Astrocyte (in vitro differentiated cells and primary cell): Measurements from ENCODE around the gene PRXL2B. TPM values are rescaled to one million over a fixed set of nuclear protein-coding genes. Genes with fewer than 3 reads are reported as not detected.

Experiments
- DNase-seq: peaks from one replicate; pipeline ENCODE4 v3.0.0-alpha.2; 2010; ENCODE audit warnings: low read depth
- FAIRE-seq: peaks from 2 replicates; lab custom pipeline; 2011; peaks lifted over from hg19 to GRCh38; lab: Jason Lieb, UNC
- H2AFZ ChIP-seq: 2 replicates; pipeline ENCODE4 v1.6.0; 2012; ENCODE audit warnings: low read depth, low read length, inconsistent platforms
- H3K27ac ChIP-seq: 2 replicates; pipeline ENCODE4 v1.5.1; 2011; ENCODE audit warnings: low read depth, low read length, inconsistent platforms
- H3K27me3 ChIP-seq: 2 replicates; pipeline ENCODE4 v1.6.0; 2011; ENCODE audit warnings: low read length, inconsistent platforms; ENCODE audit not compliant: insufficient read depth
- H3K36me3 ChIP-seq: 2 replicates; pipeline ENCODE4 v1.5.1; 2011; ENCODE audit warnings: low read length, inconsistent platforms; ENCODE audit not compliant: insufficient read depth
- H3K4me1 ChIP-seq: 2 replicates; pipeline ENCODE4 v1.5.1; 2011; ENCODE audit warnings: low read length, inconsistent platforms; ENCODE audit not compliant: insufficient read depth
- H3K4me2 ChIP-seq: 2 replicates; pipeline ENCODE4 v1.6.0; 2012; ENCODE audit warnings: low read length, inconsistent platforms
- H3K4me3 ChIP-seq: 2 replicates; pipeline ENCODE4 v1.5.1; 2011; ENCODE audit warnings: low read depth, mild to moderate bottlenecking, low read length, inconsistent platforms; ENCODE audit not compliant: insufficient read depth
- H3K79me2 ChIP-seq: 2 replicates; pipeline ENCODE4 v1.6.0; 2012; ENCODE audit warnings: mild to moderate bottlenecking, low read length, inconsistent platforms; ENCODE audit not compliant: insufficient read depth
- H3K9ac ChIP-seq: 2 replicates; pipeline ENCODE4 v1.6.0; 2012; ENCODE audit warnings: mild to moderate bottlenecking, low read length, inconsistent platforms
- H3K9me3 ChIP-seq: 2 replicates; pipeline ENCODE4 v1.5.1; 2012; ENCODE audit warnings: low read depth, mild to moderate bottlenecking, low read length, inconsistent platforms; ENCODE audit not compliant: insufficient read depth
- H4K20me1 ChIP-seq: 2 replicates; pipeline ENCODE4 v1.6.0; 2012; ENCODE audit warnings: low read length, inconsistent platforms; ENCODE audit not compliant: insufficient read depth
- H3K27ac Mint-ChIP-seq: one replicate; pipeline ENCODE4 v1.8.0; 2021; ENCODE audit warnings: mild to moderate bottlenecking, mixed read lengths; ENCODE audit not compliant: unreplicated experiment
- H3K27me3 Mint-ChIP-seq: one replicate; pipeline ENCODE4 v1.8.0; 2021; ENCODE audit warnings: low read depth, mixed read lengths; ENCODE audit not compliant: unreplicated experiment
- H3K36me3 Mint-ChIP-seq: one replicate; pipeline ENCODE4 v1.8.0; 2021; ENCODE audit warnings: low read depth, mixed read lengths; ENCODE audit not compliant: unreplicated experiment
- H3K4me1 Mint-ChIP-seq: one replicate; pipeline ENCODE4 v1.8.0; 2021; ENCODE audit warnings: low read depth, mixed read lengths; ENCODE audit not compliant: unreplicated experiment
- H3K4me3 Mint-ChIP-seq: one replicate; pipeline ENCODE4 v1.8.0; 2021; ENCODE audit warnings: mild to moderate bottlenecking, moderate library complexity, mixed read lengths; ENCODE audit not compliant: unreplicated experiment
- H3K9me3 Mint-ChIP-seq: one replicate; pipeline ENCODE4 v1.8.0; 2021; ENCODE audit warnings: mild to moderate bottlenecking, mixed read lengths; ENCODE audit not compliant: unreplicated experiment
- EZH2 ChIP-seq: IDR thresholded peaks from 2 replicates; pipeline ENCODE4 v1.6.1; 2012; ENCODE audit warnings: mild to moderate bottlenecking, low read length, inconsistent platforms; ENCODE audit not compliant: insufficient read depth
- total RNA-seq: library from RNA; stranded (reverse); gene quantifications from 2 replicates; pipeline ENCODE4 v1.2.1, GENCODE V29; 2021
- TF ChIP-seq, protein P1 (sequence below): IDR thresholded peaks from 2 replicates; pipeline ENCODE4 v1.5.1; 2011; ENCODE audit warnings: low read depth, mild to moderate bottlenecking, inconsistent platforms, low read length, moderate library complexity; ENCODE audit not compliant: insufficient read depth

PRXL2B gene
- total RNA-seq, 1 donor from 2014 or later, result 19.2 TPM

DNA sequence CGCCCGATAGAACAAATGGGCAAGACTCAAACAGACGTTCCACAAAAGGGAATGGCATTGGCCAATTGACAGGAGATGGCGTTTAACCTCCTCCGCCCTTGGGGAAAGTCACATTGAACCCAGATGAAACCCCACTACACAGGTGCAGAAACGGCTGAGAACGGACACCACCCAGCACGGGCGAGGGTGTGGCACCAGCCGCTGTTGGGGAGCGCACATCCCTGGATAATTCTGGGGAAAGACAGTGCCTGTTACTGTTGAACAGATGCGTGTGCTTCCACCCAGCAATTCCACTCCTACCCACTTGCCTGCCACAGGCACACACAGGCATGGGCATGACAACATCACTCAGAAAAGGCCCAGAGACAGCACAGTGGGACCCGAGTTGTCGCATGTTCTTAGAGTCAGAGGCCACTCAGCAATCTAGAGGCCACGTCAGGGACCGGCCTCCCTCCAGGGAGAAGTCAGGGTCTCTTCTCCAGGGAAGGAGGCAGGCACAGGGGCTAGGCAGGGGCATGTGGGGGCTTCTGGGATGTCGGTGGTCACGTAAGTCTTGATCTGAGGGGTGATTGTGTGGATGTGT lies 15.2 kb downstream of the PRXL2B start:
- H3K27me3 Mint-ChIP-seq, result peaks cover 18% of the 10 kb centered on the region
- Histone ChIP-seq H3K4me2 (no peak overlapping the region), H2AFZ (no peak overlapping the region), H3K9me3 (no peaks in the 10 kb centered on the region), H3K4me1 (no peaks in the 10 kb centered on the region), H3K27me3 (no peaks in the 10 kb centered on the region), H3K4me3 (no peak overlapping the region), H3K9ac (no peak overlapping the region), H3K36me3 (no peaks in the 10 kb centered on the region), H3K79me2 (no peaks in the 10 kb centered on the region), H3K27ac (no peak overlapping the region), H4K20me1 (no peaks in the 10 kb centered on the region)
- no peak overlapping the region for H3K4me3 Mint-ChIP-seq
- H3K36me3 Mint-ChIP-seq, result peaks cover 2% of the 10 kb centered on the region
- no peak for FAIRE-seq
- no peak for DNase-seq
- TF ChIP-seq, protein P1, sequence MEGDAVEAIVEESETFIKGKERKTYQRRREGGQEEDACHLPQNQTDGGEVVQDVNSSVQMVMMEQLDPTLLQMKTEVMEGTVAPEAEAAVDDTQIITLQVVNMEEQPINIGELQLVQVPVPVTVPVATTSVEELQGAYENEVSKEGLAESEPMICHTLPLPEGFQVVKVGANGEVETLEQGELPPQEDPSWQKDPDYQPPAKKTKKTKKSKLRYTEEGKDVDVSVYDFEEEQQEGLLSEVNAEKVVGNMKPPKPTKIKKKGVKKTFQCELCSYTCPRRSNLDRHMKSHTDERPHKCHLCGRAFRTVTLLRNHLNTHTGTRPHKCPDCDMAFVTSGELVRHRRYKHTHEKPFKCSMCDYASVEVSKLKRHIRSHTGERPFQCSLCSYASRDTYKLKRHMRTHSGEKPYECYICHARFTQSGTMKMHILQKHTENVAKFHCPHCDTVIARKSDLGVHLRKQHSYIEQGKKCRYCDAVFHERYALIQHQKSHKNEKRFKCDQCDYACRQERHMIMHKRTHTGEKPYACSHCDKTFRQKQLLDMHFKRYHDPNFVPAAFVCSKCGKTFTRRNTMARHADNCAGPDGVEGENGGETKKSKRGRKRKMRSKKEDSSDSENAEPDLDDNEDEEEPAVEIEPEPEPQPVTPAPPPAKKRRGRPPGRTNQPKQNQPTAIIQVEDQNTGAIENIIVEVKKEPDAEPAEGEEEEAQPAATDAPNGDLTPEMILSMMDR, result no peak
- no peak for TF ChIP-seq EZH2
- H3K4me1 Mint-ChIP-seq, result no peaks in the 10 kb centered on the region
- no peak overlapping the region for H3K27ac Mint-ChIP-seq
- peaks cover 5% of the 10 kb centered on the region for H3K9me3 Mint-ChIP-seq

DNA sequence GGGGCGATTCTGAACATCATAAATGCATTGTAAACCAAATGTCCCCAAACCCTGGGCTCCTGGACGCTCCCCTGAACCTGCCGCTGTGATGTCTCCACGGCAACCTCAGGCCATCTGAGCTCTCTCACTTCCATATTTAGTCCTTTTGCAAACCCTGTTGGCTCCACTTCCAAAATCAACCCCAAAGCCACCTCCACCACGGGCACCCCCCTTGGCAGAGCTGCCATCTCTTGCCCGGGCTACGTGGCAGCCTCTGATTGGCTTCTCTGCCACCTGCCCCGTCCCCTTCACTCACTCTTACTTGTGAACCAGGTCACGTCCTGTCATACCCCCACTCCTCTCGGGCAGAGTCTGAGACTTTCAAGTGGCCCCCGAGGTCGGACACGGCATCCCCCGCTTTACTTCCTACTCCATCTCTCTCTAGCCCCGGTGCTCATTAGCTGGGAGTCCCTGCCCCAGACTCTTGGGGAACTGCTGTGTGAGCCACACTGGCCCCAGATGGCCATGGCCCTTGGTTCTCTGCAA lies 15.8 kb downstream of the PRXL2B start:
- DNase-seq, result no peak
- no peaks in the 10 kb centered on the region for H3K9me3 ChIP-seq
- Mint-ChIP-seq H3K27ac (no peak overlapping the region), H3K4me3 (no peak overlapping the region), H3K27me3 (peaks cover 18% of the 10 kb centered on the region), H3K9me3 (peaks cover 5% of the 10 kb centered on the region), H3K36me3 (peaks cover 2% of the 10 kb centered on the region), H3K4me1 (no peaks in the 10 kb centered on the region)
- H3K36me3 ChIP-seq, result no peaks in the 10 kb centered on the region
- no peak overlapping the region for H3K4me3 ChIP-seq
- no peak overlapping the region for H2AFZ ChIP-seq
- no peaks in the 10 kb centered on the region for H3K27me3 ChIP-seq
- H3K9ac ChIP-seq, result no peak overlapping the region
- no peaks in the 10 kb centered on the region for H3K4me1 ChIP-seq
- no peak overlapping the region for H3K4me2 ChIP-seq
- no peak for FAIRE-seq
- H4K20me1 ChIP-seq, result no peaks in the 10 kb centered on the region
- H3K79me2 ChIP-seq, result no peaks in the 10 kb centered on the region
- H3K27ac ChIP-seq, result no peak overlapping the region
- TF ChIP-seq EZH2, result no peak
- TF ChIP-seq, protein P1, result no peak

DNA sequence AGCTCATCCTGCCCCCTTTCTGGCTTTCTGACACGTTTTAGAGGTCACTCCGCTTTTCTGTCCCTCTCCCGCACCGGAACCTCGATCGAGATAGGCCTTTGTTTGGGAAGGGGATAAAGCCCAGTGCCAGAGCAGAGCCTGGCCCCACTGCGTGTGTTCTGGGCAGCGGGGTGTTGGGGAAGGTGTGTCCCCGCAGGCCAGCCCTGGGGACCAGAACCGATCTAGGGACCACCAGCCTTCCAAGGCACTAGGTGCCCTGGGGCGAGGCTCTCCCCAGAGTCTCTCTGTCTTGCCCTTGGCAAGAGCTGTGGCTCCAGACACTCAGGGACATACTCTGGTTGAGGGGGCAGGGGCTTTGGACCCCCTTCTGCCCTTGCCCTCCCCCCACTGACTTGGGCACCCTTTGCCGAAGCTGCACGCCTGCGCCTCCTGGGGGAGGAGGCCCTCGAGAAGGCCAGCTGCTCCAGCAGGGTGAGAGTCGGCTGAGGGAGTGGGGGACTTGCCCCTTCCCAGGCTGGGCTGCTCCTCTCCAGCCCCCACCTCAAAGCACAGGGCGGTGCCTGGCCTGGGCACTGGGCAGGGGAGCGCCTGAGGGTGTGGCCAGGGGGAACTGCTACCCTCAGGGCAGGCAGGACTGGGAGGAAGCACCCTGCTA lies 16.4 kb downstream of the PRXL2B start:
- H3K4me3 Mint-ChIP-seq, result no peak overlapping the region
- H3K9me3 ChIP-seq, result no peaks in the 10 kb centered on the region
- peaks cover 18% of the 10 kb centered on the region for H3K27me3 Mint-ChIP-seq

More for the DNA sequence above, 16.4 kb downstream of the PRXL2B start:
- no peak overlapping the region for H3K27ac ChIP-seq
- no peaks in the 10 kb centered on the region for H3K4me1 ChIP-seq
- no peak overlapping the region for H3K4me2 ChIP-seq
- no peaks in the 10 kb centered on the region for H3K36me3 ChIP-seq
- TF ChIP-seq, protein P1, result no peak
- TF ChIP-seq EZH2, result no peak
- H4K20me1 ChIP-seq, result no peaks in the 10 kb centered on the region
- H2AFZ ChIP-seq, result no peak overlapping the region
- Mint-ChIP-seq H3K27ac (no peak overlapping the region), H3K36me3 (peaks cover 2% of the 10 kb centered on the region), H3K9me3 (peaks cover 5% of the 10 kb centered on the region), H3K4me1 (no peaks in the 10 kb centered on the region)
- no peak overlapping the region for H3K9ac ChIP-seq
- no peaks in the 10 kb centered on the region for H3K27me3 ChIP-seq
- DNase-seq (no peak), FAIRE-seq (no peak)
- no peaks in the 10 kb centered on the region for H3K79me2 ChIP-seq
- H3K4me3 ChIP-seq, result no peak overlapping the region
